Measurements from ENCODE around the gene ZNF462. TPM values are rescaled to one million over a fixed set of nuclear protein-coding genes. Genes with fewer than 3 reads are reported as not detected.

Gene ZNF462
- total and polyA plus RNA-seq, 2 of the 13 experiments (the other 11 are each of a cell fraction or from before 2014, with no cell fraction given), result not detected

DNA sequence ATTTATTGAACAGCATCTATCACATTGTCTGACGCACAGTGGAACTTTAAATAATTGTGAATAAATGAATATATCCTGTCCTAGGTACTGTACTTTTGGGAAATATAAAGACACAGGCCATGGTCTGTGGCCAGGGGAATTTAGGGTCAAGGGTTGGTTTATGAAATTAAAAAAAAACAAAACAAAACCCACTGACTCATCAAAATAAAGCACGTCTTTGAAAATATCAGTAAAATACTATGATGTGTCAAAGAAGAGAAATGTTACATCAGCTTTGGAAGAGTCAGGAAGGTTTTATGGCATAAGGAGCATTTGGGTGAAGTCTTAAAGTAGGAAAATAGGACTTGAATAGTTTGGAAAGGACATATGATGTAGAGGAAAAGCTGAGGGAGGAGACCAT is 70.5 kb downstream of the ZNF462 start:
- Histone ChIP-seq H3K27ac (ENCODE audit: extremely low read length, insufficient read depth, low read length) (no peak overlapping the region), H3K4me1 (ENCODE audit: insufficient read depth, low read length) (0 out of 2 replicates have a peak, but pooled peaks cover 5% of the 10 kb centered on the region), H3K4me2 (ENCODE audit: low read depth, low read length) (no peak overlapping the region), H3K4me3 (replicated peaks in 1 of 3; ENCODE audit: insufficient read depth in 1 of 3, low read depth in 2 of 3, low read length in 3 of 3) (no peak overlapping the region), H4K20me1 (ENCODE audit: insufficient read depth, low read length) (no peaks in the 10 kb centered on the region), H3K9me3 (ENCODE audit: low read length) (no peaks in the 10 kb centered on the region), H3K27me3 (ENCODE audit: control insufficient read depth in 1 of 2, insufficient read depth in 2 of 2, low read length in 2 of 2) (peaks cover 0 to 2% of the 10 kb centered on the region in 2 experiments; a peak in 1 of 5 replicates), H3K36me3 (replicated peaks in 1 of 2; ENCODE audit: control insufficient read depth in 1 of 2, insufficient read depth in 2 of 2, low read length in 2 of 2) (no peaks in the 10 kb centered on the region), H3K9ac (ENCODE audit: insufficient read depth, low read depth, low read length) (no peak overlapping the region), H2AFZ (ENCODE audit: low read length) (no peak overlapping the region), H3K79me2 (ENCODE audit: insufficient read depth, low read length) (no peaks in the 10 kb centered on the region)
- WGBS (ENCODE audit: low lambda C conversion rate), result 67% methylated on average over 2 of the region's 2 CpGs
- DNase-seq (ENCODE audit: low spot score) (no peak), ATAC-seq (no peak), FAIRE-seq (no peak)
- in situ Hi-C loops (cut with HindIII; ENCODE audit: extremely low pct_ligation_motif_present, low pct_unique_long_range_greater_than_20kb), result no loop called here
- ChIA-PET CTCF (ENCODE audit: low intra/inter-chr PET ratio, low total read pairs) (no interaction called here), POLR2A (no interaction called here)
- TF ChIP-seq AGO1 (IDR thresholded peaks at IDR 0.05; ENCODE audit: low read depth, low read length, poor library complexity, severe bottlenecking) (no peak), MAFK (conservative IDR thresholded peaks at IDR 0.05 in 1 of 2, IDR thresholded peaks at IDR 0.05 in 1 of 2; ENCODE audit: low read length in 2 of 2) (peak; percentile 77 to 91; a peak in 3 of 4 replicates), MATR3 (CRISPR knock-in tag; IDR thresholded peaks at IDR 0.05) (no peak), MAFF (IDR thresholded peaks at IDR 0.05; ENCODE audit: low read depth, low read length) (peak; percentile 85), ZNF160 (CRISPR knock-in tag; IDR thresholded peaks at IDR 0.05) (no peak)
- TF ChIP-seq, protein P1, sequence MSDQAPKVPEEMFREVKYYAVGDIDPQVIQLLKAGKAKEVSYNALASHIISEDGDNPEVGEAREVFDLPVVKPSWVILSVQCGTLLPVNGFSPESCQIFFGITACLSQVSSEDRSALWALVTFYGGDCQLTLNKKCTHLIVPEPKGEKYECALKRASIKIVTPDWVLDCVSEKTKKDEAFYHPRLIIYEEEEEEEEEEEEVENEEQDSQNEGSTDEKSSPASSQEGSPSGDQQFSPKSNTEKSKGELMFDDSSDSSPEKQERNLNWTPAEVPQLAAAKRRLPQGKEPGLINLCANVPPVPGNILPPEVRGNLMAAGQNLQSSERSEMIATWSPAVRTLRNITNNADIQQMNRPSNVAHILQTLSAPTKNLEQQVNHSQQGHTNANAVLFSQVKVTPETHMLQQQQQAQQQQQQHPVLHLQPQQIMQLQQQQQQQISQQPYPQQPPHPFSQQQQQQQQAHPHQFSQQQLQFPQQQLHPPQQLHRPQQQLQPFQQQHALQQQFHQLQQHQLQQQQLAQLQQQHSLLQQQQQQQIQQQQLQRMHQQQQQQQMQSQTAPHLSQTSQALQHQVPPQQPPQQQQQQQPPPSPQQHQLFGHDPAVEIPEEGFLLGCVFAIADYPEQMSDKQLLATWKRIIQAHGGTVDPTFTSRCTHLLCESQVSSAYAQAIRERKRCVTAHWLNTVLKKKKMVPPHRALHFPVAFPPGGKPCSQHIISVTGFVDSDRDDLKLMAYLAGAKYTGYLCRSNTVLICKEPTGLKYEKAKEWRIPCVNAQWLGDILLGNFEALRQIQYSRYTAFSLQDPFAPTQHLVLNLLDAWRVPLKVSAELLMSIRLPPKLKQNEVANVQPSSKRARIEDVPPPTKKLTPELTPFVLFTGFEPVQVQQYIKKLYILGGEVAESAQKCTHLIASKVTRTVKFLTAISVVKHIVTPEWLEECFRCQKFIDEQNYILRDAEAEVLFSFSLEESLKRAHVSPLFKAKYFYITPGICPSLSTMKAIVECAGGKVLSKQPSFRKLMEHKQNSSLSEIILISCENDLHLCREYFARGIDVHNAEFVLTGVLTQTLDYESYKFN (CRISPR knock-in tag; conservative IDR thresholded peaks at IDR 0.05), result no peak
- TF ChIP-seq, protein P2, sequence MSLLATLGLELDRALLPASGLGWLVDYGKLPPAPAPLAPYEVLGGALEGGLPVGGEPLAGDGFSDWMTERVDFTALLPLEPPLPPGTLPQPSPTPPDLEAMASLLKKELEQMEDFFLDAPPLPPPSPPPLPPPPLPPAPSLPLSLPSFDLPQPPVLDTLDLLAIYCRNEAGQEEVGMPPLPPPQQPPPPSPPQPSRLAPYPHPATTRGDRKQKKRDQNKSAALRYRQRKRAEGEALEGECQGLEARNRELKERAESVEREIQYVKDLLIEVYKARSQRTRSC (CRISPR knock-in tag; IDR thresholded peaks at IDR 0.05; ENCODE audit: low read depth), result no peak
- BruUV-seq (replicated peaks), result no TSS peak
- intact Hi-C loops (cut with micrococcal nuclease; ENCODE audit: unreplicated experiment), result no loop called here
